BJ (cell line): ENCODE results near the gene LRIG1. TPM values are rescaled to one million over a fixed set of nuclear protein-coding genes. Genes with fewer than 3 reads are reported as not detected.
A peak's percentile ranks its signal among the peaks of the same experiment; 100 is the strongest.

Source experiments
- CTCF ChIA-PET: fragments of 350-600 bp; formaldehyde crosslinking; extraction: SDS; loops from one replicate; lab custom pipeline; 2021; ENCODE audit warnings: antibody characterized with exemption, inconsistent platforms; lab: Yijun Ruan, JAX
- POLR2A ChIA-PET: fragments of 300-600 bp; sonication (Branson Sonifier 250); formaldehyde crosslinking; extraction: SDS; loops from one replicate; lab custom pipeline; 2021; ENCODE audit warnings: antibody characterized with exemption; lab: Charles Lee
- DNase-seq: peaks from one replicate; pipeline ENCODE4 v3.0.0-alpha.2; 2011; ENCODE audit warnings: low read depth
- H3K27me3 ChIP-seq: 2 replicates; pipeline ENCODE4 v1.6.0; 2011; ENCODE audit warnings: low read length; ENCODE audit not compliant: control insufficient read depth, insufficient read depth
- H3K36me3 ChIP-seq: 2 replicates; pipeline ENCODE4 v1.5.1; 2011; ENCODE audit warnings: low read length; ENCODE audit not compliant: control insufficient read depth, insufficient read depth
- H3K4me3 ChIP-seq: 2 replicates; pipeline ENCODE4 v1.5.1; 2011; ENCODE audit warnings: low read depth, mild to moderate bottlenecking, control low read depth, low read length
- CTCF ChIP-seq: IDR thresholded peaks from 2 replicates; pipeline ENCODE4 v1.5.1; 2011; ENCODE audit warnings: low read depth, mild to moderate bottlenecking, control low read depth, inconsistent platforms, low read length, moderate library complexity; ENCODE audit not compliant: insufficient read depth
- polyA plus RNA-seq: library from polyadenylated mRNA; depleted of rRNA; stranded (reverse); fragments of >200 nt; gene quantifications from 2 replicates; pipeline ENCODE4 v1.2.3, GENCODE V29; 2011

The LRIG1 gene
- polyA plus RNA-seq, 1 experiment: 13.0 TPM

- DNase-seq: no peak
- Histone ChIP-seq H3K36me3 (no peaks in the 10 kb centered on the region; the same call in 1 of the 2 replicates), H3K4me3 (no peak overlapping the region), H3K27me3 (no peaks in the 10 kb centered on the region)
- ChIA-PET CTCF (interaction anchor here (1.0 kb wide), 1 partner anchor 11 kb away, joined by 4 read pairs; no protein-coding TSS in a partner anchor), POLR2A (no interaction called here)
- TF ChIP-seq CTCF: no peak
Observed at GRCh38 chr3:66449411-66449974, 51.3 kb downstream of the LRIG1 start.

GRCh38 chr3:66444146-66444644 is 56.6 kb downstream of the LRIG1 start:
- no peak for DNase-seq
- POLR2A ChIA-PET: no interaction called here
- Histone ChIP-seq H3K36me3 (no peaks in the 10 kb centered on the region), H3K27me3 (no peaks in the 10 kb centered on the region), H3K4me3 (no peak overlapping the region)
- no peak for TF ChIP-seq CTCF
- CTCF ChIA-PET: interaction anchor here (1.7 kb wide), 1 partner anchor 9 kb away, joined by 7 read pairs; no protein-coding TSS in a partner anchor

GRCh38 chr3:66443118-66443803 is 57.6 kb downstream of the LRIG1 start:
- no peak for DNase-seq
- Histone ChIP-seq H3K36me3 (no peaks in the 10 kb centered on the region), H3K27me3 (no peaks in the 10 kb centered on the region), H3K4me3 (no peak overlapping the region)
- TF ChIP-seq CTCF: no peak
- ChIA-PET POLR2A (no interaction called here), CTCF (interaction anchor here (0.9 to 1.8 kb wide), 6 partner anchors 10 to 373 kb away, joined by 3 to 7 read pairs (median 4); no protein-coding TSS in a partner anchor)

- Histone ChIP-seq H3K4me3 (0 out of 2 replicates have a peak overlapping the region, but pooled peaks have one; percentile 12), H3K36me3 (no peaks in the 10 kb centered on the region), H3K27me3 (no peaks in the 10 kb centered on the region)
- TF ChIP-seq CTCF: no peak
- ChIA-PET CTCF (interaction anchor here (0.6 to 1.8 kb wide), 7 partner anchors 11 to 374 kb away, joined by 3 to 7 read pairs (median 3); no protein-coding TSS in a partner anchor), POLR2A (no interaction called here)
- peak; percentile 44 for DNase-seq
Observed at GRCh38 chr3:66442254-66443117, 58.3 kb downstream of the LRIG1 start.
